HepG2 (cell line): ENCODE data around the gene AKAP8L. TPM values are rescaled to one million over a fixed set of nuclear protein-coding genes. Genes with fewer than 3 reads are reported as not detected.

Experiments
- LRRFIP1 ChIP-seq: sonication (generic); formaldehyde crosslinking; conservative IDR thresholded peaks from 2 replicates; pipeline ENCODE4 v1.4.0; 2020; ENCODE audit warnings: missing genetic modification reagents
- MIXL1 ChIP-seq: IDR thresholded peaks from 2 replicates; pipeline ENCODE4 v1.6.1; 2016
- RERE ChIP-seq: IDR thresholded peaks from 2 replicates; pipeline ENCODE4 v1.6.1; 2016; ENCODE audit warnings: low read depth, missing genetic modification reagents, missing compliant biosample characterization
- ZNF337 ChIP-seq: sonication (generic); formaldehyde crosslinking; IDR thresholded peaks from 2 replicates; pipeline ENCODE4 v1.5.1; 2020; ENCODE audit warnings: missing genetic modification reagents, low read depth, mild to moderate bottlenecking, borderline replicate concordance
- ZNF512B ChIP-seq: sonication (generic); formaldehyde crosslinking; IDR thresholded peaks from 2 replicates; pipeline ENCODE4 v1.5.1; 2020; ENCODE audit warnings: missing genetic modification reagents, mild to moderate bottlenecking, borderline replicate concordance
- polyA plus RNA-seq, 8 experiments: library from polyadenylated mRNA; depleted of rRNA in 3 of 8; stranded (reverse) in 7 of 8; unstranded in 1 of 8; fragments of >200 nt; fragmentation: Illumina TruSeq in 4 of 8; extraction: Trizol in 4 of 8; gene quantifications; 2 replicates each; pipeline versions ENCODE4 v1.2.1 to v1.2.3, GENCODE V29; 2011 to 2016; ENCODE audit warnings: low read depth in 4 of 8, missing spikeins in 1 of 8, mixed read lengths in 1 of 8; ENCODE audit not compliant: insufficient read depth in 1 of 8
- total RNA-seq, 5 experiments: library from RNA; depleted of rRNA; stranded (reverse); fragments of >200 nt; fragmentation: Illumina TruSeq; extraction: Trizol; gene quantifications; 2 replicates each; pipeline ENCODE4 v1.2.3, GENCODE V29; 2016; ENCODE audit warnings: low read depth in 1 of 5

AKAP8L gene
- total and polyA plus RNA-seq, 2 of the 13 experiments (the other 11 are each of a cell fraction or from before 2014, with no cell fraction given), result 48.2 to 49.6 TPM

DNA sequence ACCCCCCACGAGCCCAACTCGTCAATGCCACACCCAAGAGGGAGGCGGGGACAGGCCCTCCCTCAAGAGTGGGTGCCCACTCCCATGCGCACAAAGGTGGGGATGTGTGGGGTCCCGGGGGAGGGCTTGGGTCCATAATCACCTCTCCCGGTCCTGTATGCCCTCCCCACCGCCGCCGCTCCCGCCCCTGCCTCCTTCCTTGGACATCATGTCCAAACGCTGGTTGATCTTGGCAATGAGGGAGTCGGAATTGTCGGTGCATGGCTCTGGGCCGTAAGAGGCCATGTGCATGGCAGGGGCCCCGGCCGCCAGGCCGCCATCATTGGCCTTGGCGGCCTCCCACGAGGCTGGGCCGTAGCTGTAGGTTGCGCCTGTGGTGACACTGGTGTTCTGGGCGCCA lies 45.1 kb downstream of the AKAP8L start (continued):
- TF ChIP-seq LRRFIP1 (CRISPR knock-in tag) (no peak), RERE (no peak), MIXL1 (CRISPR knock-in tag) (no peak), ZNF512B (CRISPR knock-in tag) (no peak), ZNF337 (no peak)
- TF ChIP-seq, all 625 proteins: peak for 0
